ENCODE data around the gene RPS6KA4. TPM values are rescaled to one million over a fixed set of nuclear protein-coding genes. Genes with fewer than 3 reads are reported as not detected.

RPS6KA4 gene
- total and polyA plus RNA-seq, 4 experiments from 2014 or later, result 6.7 to 38.7 (median 23.2) TPM

- Histone ChIP-seq H3K9me3 (ENCODE audit: control insufficient read depth in 1 of 2, low read length in 2 of 2) (no peaks in the 10 kb centered on the region), H3K27ac (ENCODE audit: low read depth, low read length) (peak overlapping the region; percentile 42), H3K27me3 (ENCODE audit: insufficient read depth, low read length) (no peaks in the 10 kb centered on the region), H3K4me3 (ENCODE audit: low read length in 2 of 2) (no peak overlapping the region), H3K36me3 (ENCODE audit: insufficient read depth, low read length) (peaks cover 22% of the 10 kb centered on the region), H3K4me1 (ENCODE audit: insufficient read depth, low read length) (peaks cover 44% of the 10 kb centered on the region)
- intact Hi-C loops (cut with micrococcal nuclease), result loop anchor here (1.0 kb wide), 1 partner anchor 17 kb away; the partner anchor contains the start of gene RPS6KA4
- Mint-ChIP-seq H3K4me1 (peaks cover 21 to 51% (median 36%) of the 10 kb centered on the region in 4 donors), H3K36me3 (peaks cover 17 to 40% of the 10 kb centered on the region in 2 donors), H3K27ac (peak overlapping the region in 6 of 7 donors; percentile 48 to 88 (median 76)), H3K27me3 (no peaks in the 10 kb centered on the region), H3K9me3 (no peaks in the 10 kb centered on the region), H3K4me3 (peak overlapping the region in 7 of 8 donors; percentile 39 to 93 (median 63))
- peak; percentile 87 to 91 (median 89) for DNase-seq
- ChIA-PET CTCF (ENCODE audit: partially characterized antibody) (interaction anchor here (0.8 to 4.9 kb wide), 5 partner anchors 10 to 150 kb away, joined by 3 to 40 read pairs (median 4); partner anchors contain the start of genes PRDX5 and TRMT112), POLR2A (ENCODE audit: partially characterized antibody) (interaction anchor here (1.0 to 9.7 kb wide), 5 partner anchors 17 to 136 kb away, joined by 3 to 153 read pairs (median 6); partner anchors contain the start of genes FERMT3, GPR137, PRDX5 and RPS6KA4)
Observed at GRCh38 chr11:64341851-64342791, 16.8 kb upstream of the RPS6KA4 start.

GRCh38 chr11:64342869-64343745 is 15.9 kb upstream of the RPS6KA4 start:
- ChIA-PET CTCF (ENCODE audit: partially characterized antibody) (interaction anchor here (0.8 to 4.9 kb wide), 6 partner anchors 9 to 151 kb away, joined by 3 to 40 read pairs (median 4); partner anchors contain the start of genes PRDX5 and TRMT112), POLR2A (ENCODE audit: partially characterized antibody) (interaction anchor here (4.5 to 9.7 kb wide), 2 partner anchors 16 to 26 kb away, joined by 38 to 153 read pairs; partner anchors contain the start of genes PRDX5, RPS6KA4 and TRMT112)
- Histone ChIP-seq H3K9me3 (ENCODE audit: control insufficient read depth in 1 of 2, low read length in 2 of 2) (no peaks in the 10 kb centered on the region), H3K27me3 (ENCODE audit: insufficient read depth, low read length) (no peaks in the 10 kb centered on the region), H3K36me3 (ENCODE audit: insufficient read depth, low read length) (peaks cover 26% of the 10 kb centered on the region), H3K4me3 (ENCODE audit: low read length in 2 of 2) (no peak overlapping the region), H3K27ac (ENCODE audit: low read depth, low read length) (no peak overlapping the region), H3K4me1 (ENCODE audit: insufficient read depth, low read length) (peaks cover 44% of the 10 kb centered on the region)
- Mint-ChIP-seq H3K4me3 (peak overlapping the region in 5 of 8 donors; percentile 39 to 64 (median 57)), H3K36me3 (peaks cover 11 to 36% of the 10 kb centered on the region in 2 donors), H3K9me3 (no peaks in the 10 kb centered on the region), H3K4me1 (peaks cover 18 to 44% (median 33%) of the 10 kb centered on the region in 4 donors), H3K27me3 (no peaks in the 10 kb centered on the region), H3K27ac (peak overlapping the region in 3 of 7 donors; percentile 48 to 88 (median 75))
- intact Hi-C loops (cut with micrococcal nuclease), result loop anchor here (1.0 kb wide), 1 partner anchor 16 kb away; the partner anchor contains the start of gene RPS6KA4
- no peak for DNase-seq

- peaks cover 29% of the 10 kb centered on the region for H3K36me3 ChIP-seq (ENCODE audit: insufficient read depth, low read length)
- peaks cover 40% of the 10 kb centered on the region for H3K4me1 ChIP-seq (ENCODE audit: insufficient read depth, low read length)
- Mint-ChIP-seq H3K27ac (no peak overlapping the region), H3K9me3 (no peaks in the 10 kb centered on the region), H3K27me3 (no peaks in the 10 kb centered on the region), H3K4me3 (no peak overlapping the region), H3K4me1 (peaks cover 18 to 37% (median 28%) of the 10 kb centered on the region in 4 donors), H3K36me3 (peaks cover 8 to 32% of the 10 kb centered on the region in 2 donors)
- H3K9me3 ChIP-seq (ENCODE audit: control insufficient read depth in 1 of 2, low read length in 2 of 2), result no peaks in the 10 kb centered on the region
- H3K4me3 ChIP-seq (ENCODE audit: low read length in 2 of 2), result no peak overlapping the region
- ChIA-PET POLR2A (ENCODE audit: partially characterized antibody) (interaction anchor here (9.7 kb wide), 1 partner anchor 27 kb away, joined by 153 read pairs; the partner anchor contains the start of genes PRDX5 and TRMT112), CTCF (ENCODE audit: partially characterized antibody) (interaction anchor here (1.6 to 4.9 kb wide), 2 partner anchors 27 to 139 kb away, joined by 5 to 40 read pairs; partner anchors contain the start of genes PRDX5 and TRMT112)
- H3K27me3 ChIP-seq (ENCODE audit: insufficient read depth, low read length), result no peaks in the 10 kb centered on the region
- intact Hi-C loops (cut with micrococcal nuclease), result no loop called here
- DNase-seq, result no peak
- no peak overlapping the region for H3K27ac ChIP-seq (ENCODE audit: low read depth, low read length)
Observed at GRCh38 chr11:64343767-64344559, 15.0 kb upstream of the RPS6KA4 start.

GRCh38 chr11:64344787-64345186 is 14.2 kb upstream of the RPS6KA4 start:
- CTCF ChIA-PET (ENCODE audit: partially characterized antibody), result interaction anchor here (1.1 to 1.6 kb wide), 2 partner anchors 27 to 139 kb away, joined by 5 read pairs; partner anchors contain the start of gene PRDX5
- no peak overlapping the region for H3K27ac ChIP-seq (ENCODE audit: low read depth, low read length)
- H3K27me3 ChIP-seq (ENCODE audit: insufficient read depth, low read length), result no peaks in the 10 kb centered on the region
- Mint-ChIP-seq H3K4me3 (no peak overlapping the region), H3K27ac (peak overlapping the region in 1 of 7 donors; percentile 48), H3K27me3 (no peaks in the 10 kb centered on the region), H3K9me3 (no peaks in the 10 kb centered on the region), H3K4me1 (peaks cover 11 to 29% (median 20%) of the 10 kb centered on the region in 4 donors), H3K36me3 (peaks cover 8 to 26% of the 10 kb centered on the region in 2 donors)
- H3K4me3 ChIP-seq (ENCODE audit: low read length in 2 of 2), result no peak overlapping the region
- H3K36me3 ChIP-seq (ENCODE audit: insufficient read depth, low read length), result peaks cover 31% of the 10 kb centered on the region
- H3K9me3 ChIP-seq (ENCODE audit: control insufficient read depth in 1 of 2, low read length in 2 of 2), result no peaks in the 10 kb centered on the region
- POLR2A ChIA-PET (ENCODE audit: partially characterized antibody), result interaction anchor here (1.0 to 9.7 kb wide), 2 partner anchors 27 kb away, joined by 3 to 153 read pairs; partner anchors contain the start of genes PRDX5 and TRMT112
- intact Hi-C loops (cut with micrococcal nuclease), result no loop called here
- no peak for DNase-seq
- H3K4me1 ChIP-seq (ENCODE audit: insufficient read depth, low read length), result peaks cover 32% of the 10 kb centered on the region

- ChIA-PET POLR2A (ENCODE audit: partially characterized antibody) (no interaction called here), CTCF (ENCODE audit: partially characterized antibody) (no interaction called here)
- no peaks in the 10 kb centered on the region for H3K9me3 ChIP-seq (ENCODE audit: control insufficient read depth in 1 of 2, low read length in 2 of 2)
- no peaks in the 10 kb centered on the region for H3K27me3 Mint-ChIP-seq
- H3K4me3 ChIP-seq (ENCODE audit: low read length in 2 of 2), result no peak overlapping the region
- peak overlapping the region in 1 of 7 donors; percentile 32 for H3K27ac Mint-ChIP-seq
- H3K4me1 Mint-ChIP-seq, result peaks cover 0 to 9% (median 8%) of the 10 kb centered on the region in 4 donors
- peak overlapping the region in 1 of 8 donors; percentile 48 for H3K4me3 Mint-ChIP-seq
- peaks cover 31% of the 10 kb centered on the region for H3K36me3 ChIP-seq (ENCODE audit: insufficient read depth, low read length)
- no peak for DNase-seq
- intact Hi-C loops (cut with micrococcal nuclease), result no loop called here
- no peak overlapping the region for H3K27ac ChIP-seq (ENCODE audit: low read depth, low read length)
- H3K9me3 Mint-ChIP-seq, result no peaks in the 10 kb centered on the region
- H3K4me1 ChIP-seq (ENCODE audit: insufficient read depth, low read length), result peaks cover 7% of the 10 kb centered on the region
- peaks cover 8 to 28% of the 10 kb centered on the region in 2 donors for H3K36me3 Mint-ChIP-seq
- H3K27me3 ChIP-seq (ENCODE audit: insufficient read depth, low read length), result no peaks in the 10 kb centered on the region
Observed at GRCh38 chr11:64347193-64347867, 11.6 kb upstream of the RPS6KA4 start.
